KBM-7 (cell line): ENCODE data around the gene ATOH8.
A peak's percentile ranks its signal among the peaks of the same experiment; 100 is the strongest.

Experiments used
- DNase-seq: peaks from one replicate; pipeline ENCODE4 v3.0.0-alpha.2; 2015
- in situ Hi-C: fragments of 300-500 bp; cut with MboI; formaldehyde crosslinking; loops from 2 replicates; pipeline ENCODE4 v1.14.3; 2020; ENCODE audit warnings: low sequenced_read_pairs, low pct_unique_long_range_greater_than_20kb, mixed read lengths

The ATOH8 gene

DNA sequence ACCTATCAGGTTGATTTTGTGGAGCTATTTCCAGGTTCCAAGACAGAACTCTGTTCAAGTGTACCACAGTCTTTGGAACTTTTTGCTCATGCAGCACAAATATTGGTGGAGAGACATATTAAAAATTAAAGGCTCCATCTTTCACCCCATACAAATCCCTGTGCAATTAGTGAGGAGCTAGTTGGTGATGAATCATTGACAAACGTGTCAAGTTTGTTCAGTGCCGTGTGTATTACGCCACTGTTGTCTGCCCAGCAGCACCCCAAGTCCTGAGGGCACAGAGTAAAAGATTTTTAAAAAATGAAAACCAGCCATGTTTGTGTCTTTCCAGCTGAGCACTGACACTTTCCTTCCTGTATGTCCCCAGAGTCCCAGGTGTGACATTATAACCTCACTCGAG lies 9.3 kb downstream of the ATOH8 start:
- in situ Hi-C loops: no loop called here
- DNase-seq: no peak

DNA sequence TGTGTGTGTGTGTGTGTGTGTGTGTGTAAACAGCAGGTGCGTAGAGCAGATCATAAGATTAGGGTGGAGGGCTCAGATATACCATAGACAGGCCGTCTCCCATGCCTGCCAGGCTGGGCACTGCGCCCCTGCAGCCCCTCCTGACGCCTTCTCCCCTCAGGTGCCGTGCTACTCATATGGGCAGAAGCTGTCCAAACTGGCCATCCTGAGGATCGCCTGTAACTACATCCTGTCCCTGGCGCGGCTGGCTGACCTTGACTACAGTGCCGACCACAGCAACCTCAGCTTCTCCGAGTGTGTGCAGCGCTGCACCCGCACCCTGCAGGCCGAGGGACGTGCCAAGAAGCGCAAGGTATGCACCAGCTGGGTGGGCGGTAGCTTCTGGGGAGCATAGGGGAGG lies 10.0 kb downstream of the ATOH8 start:
- DNase-seq: no peak
- in situ Hi-C loops: no loop called here

DNA sequence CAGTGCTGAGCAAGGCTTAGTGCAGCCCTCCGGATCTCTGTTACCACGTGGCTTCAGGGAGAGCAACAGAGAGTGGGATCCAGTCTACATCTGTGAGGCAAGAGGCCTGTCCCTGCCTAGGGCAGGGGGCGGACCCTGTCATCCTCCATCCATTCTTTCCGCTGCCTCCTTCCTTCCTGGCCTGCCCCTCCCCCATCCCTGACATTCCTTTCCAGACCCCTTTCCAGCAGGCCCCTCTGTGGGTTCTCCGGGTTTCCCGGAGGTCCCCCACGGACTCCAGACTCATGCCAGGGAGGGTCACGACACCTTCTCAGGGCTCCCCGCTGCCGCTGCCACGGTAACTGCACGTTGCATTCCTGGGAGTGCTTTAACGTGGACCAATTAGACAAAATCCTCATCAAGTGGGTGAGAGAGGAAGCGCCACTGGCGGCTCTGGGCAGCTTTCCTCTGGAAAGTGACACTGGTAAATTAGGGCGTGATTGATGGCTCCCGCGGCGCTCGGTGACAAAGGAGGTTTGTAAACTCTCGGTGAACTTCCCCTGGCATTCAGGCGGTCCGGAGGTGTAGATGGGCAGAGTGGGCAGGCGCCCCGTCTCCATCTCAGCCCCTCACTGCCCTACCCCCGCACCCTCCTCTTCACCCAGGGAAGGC lies 11.4 kb downstream of the ATOH8 start:
- DNase-seq: peak; percentile 54
- in situ Hi-C loops: no loop called here

DNA sequence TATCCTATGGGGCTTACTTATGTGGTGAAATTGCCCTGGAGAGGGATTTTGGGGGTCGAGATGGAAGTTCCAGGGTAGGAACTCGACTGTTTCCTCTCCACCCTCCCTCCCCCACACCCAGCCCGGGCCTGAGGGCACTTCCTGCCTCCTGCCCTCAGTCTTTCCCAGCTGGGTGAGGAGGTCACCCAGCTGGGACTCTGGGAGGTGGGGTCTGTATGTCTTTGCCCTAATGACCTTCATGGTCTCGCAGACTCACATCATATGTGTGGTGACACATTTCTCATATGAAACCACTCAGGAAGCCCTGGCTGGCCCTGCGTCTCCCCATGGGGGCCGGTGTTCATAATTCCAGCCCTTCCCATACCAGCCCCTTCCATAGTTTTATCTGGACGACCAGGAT lies 12.4 kb downstream of the ATOH8 start:
- no peak for DNase-seq
- in situ Hi-C loops: no loop called here

DNA sequence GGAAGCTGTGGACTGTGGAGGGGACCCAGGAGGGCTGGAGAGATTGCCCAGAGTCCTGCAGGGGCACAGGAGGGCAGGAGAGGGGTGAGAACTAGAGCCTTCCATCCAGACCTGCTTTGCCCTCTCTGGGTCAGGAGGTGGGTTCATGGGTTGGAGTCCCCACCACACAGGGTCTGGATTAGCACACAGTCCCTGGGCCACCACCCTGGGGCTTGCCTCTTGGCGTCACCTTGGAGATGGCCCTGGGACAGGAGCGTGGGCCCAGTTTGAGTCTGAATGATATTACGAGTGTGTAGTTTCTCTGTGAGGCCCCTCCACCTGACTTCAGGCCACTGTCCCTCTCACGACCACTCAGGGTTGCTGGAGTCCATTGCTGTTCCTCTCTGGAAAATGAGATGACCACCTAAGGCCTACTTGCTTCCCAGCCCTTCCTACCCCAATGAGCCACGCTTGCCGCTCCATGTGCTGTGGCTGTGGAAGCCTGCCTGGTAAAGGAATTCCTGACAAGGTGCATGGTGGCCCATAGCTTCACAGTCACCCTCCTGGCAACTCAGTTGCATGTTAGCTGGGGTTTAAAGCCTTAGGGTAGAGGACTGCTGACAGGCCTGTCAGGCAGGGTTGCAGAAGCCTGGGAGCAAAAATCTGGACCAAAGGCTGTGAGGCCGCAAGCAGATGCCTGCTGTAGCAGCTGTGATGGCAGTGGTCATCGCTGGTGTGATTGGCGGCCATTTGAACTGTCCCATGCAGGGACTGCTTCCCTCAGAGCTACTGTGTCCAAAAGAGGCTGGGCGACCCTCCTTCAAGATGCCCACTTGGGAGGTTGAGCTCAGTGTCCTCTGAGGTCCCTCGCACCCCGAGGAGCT lies 14.2 kb downstream of the ATOH8 start:
- no peak for DNase-seq
- in situ Hi-C loops: no loop called here

DNA sequence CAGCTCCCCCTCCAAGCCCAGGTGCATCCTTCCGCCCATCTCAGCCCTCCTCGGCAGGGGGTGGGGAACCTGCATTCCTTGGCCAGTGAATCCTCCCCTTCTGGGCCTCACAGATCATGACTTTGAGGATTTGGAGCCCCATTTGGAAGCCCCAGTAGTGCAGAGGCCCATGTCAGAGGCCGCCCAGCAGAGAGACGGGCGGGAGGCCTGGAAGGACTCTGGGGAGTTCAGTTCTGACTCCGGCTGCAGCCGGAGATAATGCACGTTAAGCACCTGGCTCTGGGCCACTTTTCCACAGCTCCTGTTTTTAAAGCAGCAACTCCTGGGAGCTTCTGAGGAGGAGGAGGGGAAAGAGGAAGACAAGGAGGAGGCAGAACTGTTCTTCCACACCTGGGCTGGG lies 14.9 kb downstream of the ATOH8 start:
- no peak for DNase-seq
- in situ Hi-C loops: no loop called here

DNA sequence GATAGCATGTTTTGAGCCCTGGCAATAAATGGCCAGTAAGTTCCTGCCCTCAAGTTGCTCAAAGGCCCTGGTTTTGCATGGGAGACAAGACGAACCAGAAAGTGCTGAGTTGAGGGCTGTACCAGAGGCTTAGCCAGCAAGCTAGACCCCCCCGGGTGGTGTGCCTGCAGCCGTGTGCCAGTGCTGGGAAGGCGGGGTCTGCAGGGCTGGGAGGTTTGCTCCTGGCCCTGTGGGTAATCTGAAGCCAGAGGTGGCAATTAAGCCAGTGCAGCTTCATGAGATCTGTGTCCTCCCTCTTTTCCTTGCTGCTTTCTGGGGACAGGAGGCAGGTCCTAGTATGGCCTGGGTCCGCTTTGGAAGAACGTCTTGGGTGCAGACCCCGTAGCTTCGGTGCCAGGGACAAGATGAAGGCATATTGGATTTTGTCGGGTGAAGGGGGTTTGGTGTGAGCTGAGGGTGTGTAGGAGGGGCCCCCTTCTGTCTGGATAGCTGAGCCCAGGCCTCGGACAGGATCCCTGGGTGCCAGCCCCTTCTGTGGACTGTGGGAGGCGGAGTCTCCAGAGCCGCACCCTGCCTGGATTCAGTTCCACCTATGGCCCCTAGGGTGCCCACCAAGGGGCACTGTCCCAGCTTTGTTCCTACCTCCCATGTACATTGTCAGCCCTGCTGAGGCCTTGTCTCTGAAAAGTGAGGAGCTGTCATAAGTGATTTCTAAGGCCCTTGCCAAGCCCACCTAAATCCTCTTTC lies 15.6 kb downstream of the ATOH8 start:
- DNase-seq: no peak
- in situ Hi-C loops: no loop called here

DNA sequence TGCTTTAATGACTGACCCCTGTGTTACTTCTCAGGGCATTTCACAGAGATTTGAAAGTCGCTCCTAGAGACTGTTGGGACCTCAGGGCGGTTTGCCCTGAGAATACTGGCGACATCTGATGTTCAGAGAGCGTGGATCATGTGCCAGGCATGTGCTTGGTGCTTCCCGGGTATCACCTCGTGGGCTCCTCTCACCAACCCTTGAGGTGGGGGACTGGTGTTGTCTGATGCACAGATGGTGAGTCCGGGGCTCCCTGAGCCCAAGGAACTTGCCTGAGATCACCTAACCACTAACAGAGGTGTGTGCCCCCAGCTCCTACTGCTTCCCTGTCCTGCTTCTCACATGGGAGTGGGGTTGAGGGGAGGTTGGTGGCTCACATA lies 16.2 kb downstream of the ATOH8 start:
- in situ Hi-C loops: no loop called here
- DNase-seq: no peak

DNA sequence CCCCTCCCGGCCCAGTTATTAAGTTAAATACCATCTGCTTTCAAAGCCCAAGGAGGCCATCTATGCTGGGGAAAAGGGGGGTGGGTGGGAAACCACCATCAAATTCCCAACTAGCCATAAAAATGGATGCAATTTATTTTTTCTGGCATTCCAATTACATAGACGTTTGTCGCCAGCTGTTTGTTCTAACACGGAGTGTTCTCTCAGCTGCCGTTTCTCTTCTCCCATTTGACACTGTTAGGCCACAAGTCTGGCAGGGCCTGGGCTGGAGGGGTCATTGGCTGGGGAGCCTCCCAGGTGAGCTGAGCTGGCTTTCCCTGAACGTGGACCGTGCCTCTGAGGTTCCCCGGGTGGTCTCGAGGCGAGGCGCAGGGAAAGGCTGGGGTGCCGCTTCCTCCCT lies 16.6 kb downstream of the ATOH8 start:
- in situ Hi-C loops: no loop called here
- DNase-seq: no peak

DNA sequence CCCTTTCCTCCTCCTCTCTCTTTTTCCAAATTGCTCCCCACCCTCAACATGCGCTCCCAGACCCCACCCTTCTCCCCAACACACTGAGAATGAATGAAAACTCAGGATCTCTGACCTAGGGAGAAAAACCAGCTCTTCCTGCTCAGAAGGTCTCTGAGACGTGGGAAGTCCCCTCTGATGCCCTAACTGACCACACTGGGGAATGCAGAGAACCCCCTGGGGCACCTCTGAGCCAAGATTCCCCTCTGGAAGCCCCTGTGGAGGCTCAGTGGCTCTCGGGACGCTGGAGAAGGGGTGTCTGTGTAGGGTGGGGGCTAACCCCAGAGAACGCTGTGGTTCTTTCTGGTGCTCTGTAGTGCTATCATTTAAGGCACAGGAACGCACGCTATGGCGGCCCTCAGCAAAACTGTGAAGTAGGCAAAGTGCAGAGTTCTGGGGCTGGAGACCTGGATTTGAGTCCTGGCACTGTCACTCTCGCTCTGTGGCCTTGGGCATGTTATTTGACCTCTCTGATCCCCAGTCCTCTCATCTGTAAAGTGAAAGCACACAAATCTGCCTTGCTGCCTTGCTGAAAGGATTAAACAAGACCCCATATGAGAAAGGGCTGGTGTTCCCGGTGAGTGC lies 17.1 kb downstream of the ATOH8 start:
- no peak for DNase-seq
- in situ Hi-C loops: no loop called here

DNA sequence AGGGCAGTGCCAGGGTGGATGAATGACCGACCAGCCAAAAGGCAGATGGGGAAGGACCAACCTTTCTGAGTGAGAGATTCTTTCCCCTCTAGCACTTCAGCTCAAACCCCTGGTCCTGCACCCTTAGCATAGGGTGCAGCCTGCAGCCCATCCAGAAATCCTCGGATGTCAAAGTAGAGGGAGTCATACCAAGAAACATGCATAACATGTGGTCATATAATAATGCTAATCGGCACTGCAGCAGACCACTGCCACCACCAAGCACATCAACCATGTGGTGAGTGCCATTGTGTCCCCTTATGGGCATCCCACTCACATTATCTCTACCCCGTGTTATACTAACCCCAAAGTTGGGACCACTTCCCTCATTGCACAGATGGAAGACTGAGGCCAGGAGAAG lies 17.7 kb downstream of the ATOH8 start:
- in situ Hi-C loops: no loop called here
- no peak for DNase-seq

DNA sequence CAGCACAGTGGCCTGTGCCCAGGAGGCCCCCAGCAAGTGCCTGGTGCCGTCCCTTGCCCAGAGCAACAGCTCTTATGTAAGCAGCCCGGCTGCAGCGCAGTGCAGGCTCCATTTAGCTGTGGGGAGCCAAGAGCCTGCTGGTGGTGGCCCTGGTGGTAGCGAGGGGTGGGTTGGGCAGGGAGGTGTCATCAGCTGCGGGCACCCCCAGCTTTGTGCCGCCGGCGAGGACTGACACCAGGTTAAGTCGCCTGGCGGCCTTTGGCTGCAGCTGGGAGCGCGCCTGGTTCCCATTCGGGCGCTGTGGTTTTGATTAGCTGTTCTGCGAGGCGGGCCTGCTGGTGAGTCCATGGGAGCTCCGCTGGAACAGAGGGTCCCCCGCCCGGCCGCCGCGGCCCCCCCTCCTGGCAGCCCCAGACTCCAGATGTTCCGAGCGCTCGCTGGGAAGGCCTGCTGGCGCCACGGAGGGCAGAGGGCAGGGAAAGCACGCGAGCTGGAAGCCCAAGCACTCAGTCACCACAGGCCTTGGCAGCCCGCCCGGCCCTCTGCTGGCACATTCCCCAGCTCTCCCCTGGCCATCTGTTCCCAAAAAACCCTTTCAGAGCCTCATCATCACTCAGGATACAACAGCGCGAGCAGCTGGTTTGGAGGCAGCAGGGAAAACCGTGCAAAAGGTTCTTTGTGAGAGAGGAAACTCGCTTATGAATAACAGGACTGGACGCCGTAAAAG lies 18.4 kb downstream of the ATOH8 start:
- peak; percentile 85 for DNase-seq

DNA sequence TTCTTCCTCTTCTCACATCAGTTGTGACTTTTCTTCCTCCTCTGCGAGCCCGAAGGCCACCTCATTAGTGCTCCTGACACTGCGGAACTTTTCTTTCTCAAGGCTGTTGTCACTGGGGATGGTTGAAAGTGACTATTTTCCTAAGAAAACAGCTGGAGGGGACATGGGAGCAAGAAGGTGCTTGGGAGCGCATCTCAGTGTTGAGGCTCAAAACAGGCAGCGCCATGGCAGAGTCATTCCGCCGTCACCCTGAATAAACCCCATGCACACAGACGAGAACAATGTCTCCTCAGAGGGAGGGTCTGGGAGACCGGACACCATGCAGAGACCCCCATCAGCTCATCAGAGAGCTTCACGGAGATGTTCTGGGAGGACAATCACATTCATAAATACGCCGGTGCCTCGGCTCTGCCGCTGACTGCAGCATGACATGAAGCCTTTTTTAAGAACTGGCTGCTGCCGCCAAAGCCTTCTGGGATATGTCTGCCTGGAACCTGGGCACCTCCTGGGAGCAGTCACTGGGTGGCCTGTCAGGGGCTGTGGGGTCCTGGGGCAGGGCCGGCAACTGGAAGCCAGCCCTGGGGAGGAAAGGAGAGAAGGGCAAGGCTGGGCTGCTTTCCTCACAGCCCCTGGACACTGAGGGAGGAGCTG lies 19.2 kb downstream of the ATOH8 start:
- DNase-seq: no peak
- in situ Hi-C loops: no loop called here

More for the DNA sequence above, 18.4 kb downstream of the ATOH8 start:
- in situ Hi-C loops: no loop called here

DNA sequence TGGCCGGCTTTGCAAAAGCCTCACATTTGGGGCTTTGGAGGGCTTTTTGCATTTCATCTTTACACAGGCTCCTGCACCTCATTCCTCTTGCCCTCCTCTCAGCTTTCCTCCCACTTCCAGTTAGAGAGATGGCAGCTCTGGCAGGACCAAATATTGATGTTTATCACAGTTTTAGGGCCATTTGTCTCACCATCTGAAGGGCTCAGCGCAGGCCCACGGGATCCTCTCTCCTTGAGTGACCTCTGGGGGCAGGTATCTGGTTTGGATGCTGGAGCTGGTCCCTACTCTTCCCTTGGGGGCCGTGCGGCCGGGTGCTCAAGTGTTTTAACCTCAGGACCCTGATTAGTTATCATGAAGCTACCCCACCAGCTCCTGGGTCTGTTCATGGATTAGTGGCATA lies 19.9 kb downstream of the ATOH8 start:
- in situ Hi-C loops: no loop called here
- no peak for DNase-seq

DNA sequence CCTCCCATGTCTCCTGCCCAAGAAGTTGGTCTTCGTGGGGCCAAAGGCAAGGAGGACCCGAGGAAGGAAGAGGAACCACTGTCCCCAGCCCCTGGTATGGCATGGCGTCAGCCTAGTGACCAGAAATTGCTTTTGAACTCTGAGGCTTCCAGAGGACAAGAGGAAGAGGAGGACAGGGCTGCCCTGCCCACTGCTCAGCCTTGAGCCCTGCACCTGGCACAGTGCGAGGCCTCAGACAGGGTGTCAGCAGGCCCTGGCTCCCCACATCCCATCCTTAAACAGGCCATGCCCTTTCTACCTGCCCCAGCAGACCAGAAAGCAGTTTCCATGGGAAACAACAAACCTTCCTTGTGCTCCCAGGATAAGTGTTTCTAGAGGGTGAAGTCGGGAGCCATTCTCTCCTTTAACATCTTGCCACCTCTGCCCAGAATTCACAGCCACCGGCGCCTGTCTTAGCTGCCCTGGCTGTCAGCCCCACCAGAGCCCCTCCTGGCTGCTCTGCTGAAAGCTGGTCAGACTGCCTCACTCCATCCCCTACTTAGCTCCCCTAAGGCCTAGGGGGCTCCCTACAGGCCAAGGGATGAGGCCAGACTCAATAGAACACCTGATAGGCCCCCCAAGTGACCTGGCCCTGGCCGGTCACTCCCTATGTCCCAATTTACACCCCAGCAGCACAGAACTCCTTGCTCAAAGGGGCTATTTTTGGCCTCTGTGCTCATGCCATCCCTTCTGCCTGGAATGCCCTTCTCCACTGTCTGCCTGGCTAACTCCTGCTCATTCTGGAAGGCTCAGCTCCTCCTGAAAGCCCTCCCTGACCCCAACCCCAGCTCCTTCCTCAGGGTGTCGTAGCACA lies 20.6 kb downstream of the ATOH8 start:
- in situ Hi-C loops: no loop called here
- no peak for DNase-seq

DNA sequence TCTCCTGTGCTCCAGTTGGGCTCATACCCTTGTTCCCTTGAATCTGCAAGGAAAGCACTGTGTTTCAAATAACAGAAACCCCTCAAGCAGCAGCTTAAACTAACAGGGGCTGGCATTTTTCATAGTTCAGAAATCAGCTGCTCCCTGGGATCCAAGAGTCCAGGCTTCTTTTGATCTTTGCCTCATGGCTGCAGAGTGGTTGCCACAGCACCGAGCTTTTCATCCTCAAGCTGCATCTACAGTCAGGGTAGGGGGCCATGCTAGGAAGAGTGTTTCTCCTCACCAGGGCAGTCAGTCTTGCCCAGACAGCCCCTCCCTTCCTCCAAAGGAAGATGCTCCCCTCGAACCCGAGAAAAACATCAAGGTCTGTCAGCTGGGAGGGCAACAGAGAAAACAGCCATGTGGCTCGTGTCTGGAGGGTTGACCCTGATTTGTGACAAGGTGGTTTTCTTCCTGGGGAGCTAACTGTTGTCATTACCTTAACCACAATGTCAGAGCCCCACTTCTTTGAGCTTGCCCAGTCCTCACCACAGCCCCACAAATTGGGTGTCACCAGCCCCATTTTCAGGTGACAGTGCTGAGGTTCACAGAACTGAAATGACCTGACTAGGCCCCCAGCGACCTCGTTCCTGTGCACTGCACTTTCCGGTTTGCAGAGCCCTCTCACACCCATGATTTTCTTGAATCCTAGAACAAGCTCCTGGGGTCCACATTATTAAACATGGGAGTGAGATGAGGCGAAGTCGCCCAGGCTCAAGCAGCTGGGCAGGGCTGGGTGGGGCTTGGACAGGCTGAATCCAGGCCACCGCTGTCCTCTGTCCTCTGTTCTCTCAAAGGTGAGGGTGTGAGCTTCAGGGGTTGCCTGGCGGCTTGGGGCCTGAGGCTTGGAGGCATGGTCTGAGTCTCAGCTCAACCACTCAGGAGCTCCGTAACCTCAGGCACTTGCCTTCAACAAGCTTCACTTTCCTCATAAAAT lies 21.9 kb downstream of the ATOH8 start:
- in situ Hi-C loops: no loop called here
- no peak for DNase-seq

DNA sequence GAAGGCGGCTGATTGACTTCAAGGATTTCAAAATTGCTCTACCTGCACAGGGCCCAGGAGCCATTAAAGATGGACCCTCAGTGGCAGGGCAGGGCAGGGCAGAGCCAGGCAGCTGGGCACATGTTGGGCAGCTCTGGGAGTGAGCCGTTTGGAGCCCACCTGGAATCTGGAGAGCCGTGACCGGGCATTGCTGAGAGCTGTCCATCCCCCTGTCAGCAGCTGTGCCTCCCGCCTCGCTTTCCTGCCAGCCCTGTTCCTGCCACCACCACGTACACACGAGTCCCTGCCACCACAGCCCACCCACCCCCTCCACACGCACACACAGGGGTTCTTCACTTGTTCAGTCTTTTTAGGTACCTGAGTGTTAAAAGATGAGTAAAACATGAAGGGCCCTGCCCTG lies 22.9 kb downstream of the ATOH8 start:
- in situ Hi-C loops: no loop called here
- no peak for DNase-seq
